K562 (cell line): ENCODE results near the gene IPPK. TPM values are rescaled to one million over a fixed set of nuclear protein-coding genes. Genes with fewer than 3 reads are reported as not detected.

ENCODE experiments used
- ATAC-seq: fragments of 200-7000 bp; cut with Tn5 transposase; 3 replicates; pipeline ENCODE4 v1.9.1; 2020; ENCODE audit warnings: moderate library complexity
- BruUV-seq: library from RNA; stranded (reverse); fragments of 400-500 nt; replicated peaks from 2 replicates; lab custom pipeline; 2021; lab: Mats Ljungman, UMichigan
- CTCF ChIA-PET: fragments of 300-600 bp; formaldehyde crosslinking; extraction: SDS; loops from one replicate; lab custom pipeline; 2021; ENCODE audit warnings: low intra/inter-chr PET ratio; lab: Yijun Ruan, JAX
- POLR2A ChIA-PET: fragments of 300-600, 350-650 bp; sonication (Branson Sonifier 250); formaldehyde crosslinking; extraction: SDS; loops from one replicate; lab custom pipeline; 2021; ENCODE audit warnings: antibody characterized with exemption, inconsistent platforms; lab: Yijun Ruan, JAX
- DNase-seq, 4 experiments: peaks; one replicate each; pipeline versions ENCODE4 v3.0.0 to v3.0.0-alpha.2; 2011 to 2018; ENCODE audit warnings: low spot score in 3 of 4, mixed read lengths in 3 of 4; ENCODE audit errors: extremely low read depth in 1 of 4
- FAIRE-seq: peaks from 2 replicates; lab custom pipeline; 2011; peaks lifted over from hg19 to GRCh38; lab: Jason Lieb, UNC
- H2AFZ ChIP-seq: 2 replicates; pipeline ENCODE4 v1.6.0; 2011; ENCODE audit warnings: low read depth, low read length, control low read depth, inconsistent platforms
- H3K27ac ChIP-seq: fragments of 200-600 bp; 3 replicates; pipeline ENCODE4 v1.8.0; 2011; ENCODE audit warnings: low read depth, mild to moderate bottlenecking, control low read depth, inconsistent platforms, low read length, moderate library complexity, mixed read lengths; ENCODE audit errors: extremely low read depth
- H3K27me3 ChIP-seq, 2 experiments: fragments of 300-600 bp in 1 of 2; 2 replicates in 1 of 2; 3 replicates in 1 of 2; pipeline versions ENCODE4 v1.6.0 to v1.8.0; 2011; ENCODE audit warnings: inconsistent platforms in 2 of 2, low read length in 2 of 2, mild to moderate bottlenecking in 1 of 2, mixed read lengths in 1 of 2, moderate library complexity in 1 of 2; ENCODE audit not compliant: control insufficient read depth in 2 of 2, insufficient read depth in 2 of 2
- H3K36me3 ChIP-seq: fragments of 300-600 bp; 3 replicates; pipeline ENCODE4 v1.8.0; 2011; ENCODE audit warnings: mild to moderate bottlenecking, low read length, inconsistent platforms; ENCODE audit not compliant: control insufficient read depth, insufficient read depth
- H3K4me1 ChIP-seq, 2 experiments: fragments of 200-600 bp in 1 of 2; replicated peaks in 1 of 2; 2 replicates in 1 of 2; 3 replicates in 1 of 2; pipeline versions ENCODE4 v1.5.1 to v1.8.0; 2011; ENCODE audit warnings: inconsistent platforms in 2 of 2, low read length in 2 of 2, mild to moderate bottlenecking in 1 of 2, mixed read lengths in 1 of 2, moderate library complexity in 1 of 2; ENCODE audit not compliant: control insufficient read depth in 2 of 2, insufficient read depth in 2 of 2
- H3K4me2 ChIP-seq: 2 replicates; pipeline ENCODE4 v1.6.1; 2011; ENCODE audit warnings: low read length, control low read depth, inconsistent platforms, mixed read lengths; ENCODE audit not compliant: insufficient read depth
- H3K4me3 ChIP-seq: fragments of 200-600 bp; sonication (generic), shearing (Covaris generic); 2 replicates; pipeline ENCODE4 v1.5.1; 2016; ENCODE audit warnings: control low read depth, inconsistent platforms
- H3K79me2 ChIP-seq: fragments of 200-600 bp; 3 replicates; pipeline ENCODE4 v1.8.0; 2011; ENCODE audit warnings: low read length, inconsistent platforms; ENCODE audit not compliant: control insufficient read depth, insufficient read depth
- H3K9ac ChIP-seq, 2 experiments: 2 replicates each; pipeline versions ENCODE4 v1.6.0 to v1.6.1; 2011; ENCODE audit warnings: low read depth in 2 of 2, low read length in 2 of 2, control low read depth in 1 of 2, inconsistent platforms in 1 of 2, mild to moderate bottlenecking in 1 of 2, mixed read lengths in 1 of 2; ENCODE audit not compliant: insufficient read depth in 1 of 2
- H3K9me1 ChIP-seq: one replicate; pipeline ENCODE4 v1.6.0; 2011; ENCODE audit warnings: inconsistent platforms, mild to moderate bottlenecking, low read length, moderate library complexity; ENCODE audit not compliant: control insufficient read depth, insufficient read depth
- H3K9me3 ChIP-seq: replicated peaks from 2 replicates; pipeline ENCODE4 v1.5.1; 2011; ENCODE audit warnings: low read depth, low read length, inconsistent platforms; ENCODE audit not compliant: control insufficient read depth, insufficient read depth
- H4K20me1 ChIP-seq: replicated peaks from 2 replicates; pipeline ENCODE4 v1.6.1; 2011; ENCODE audit warnings: low read length, inconsistent platforms, mixed read lengths; ENCODE audit not compliant: control insufficient read depth, insufficient read depth
- GTF2B ChIP-seq: IDR thresholded peaks from 2 replicates; pipeline ENCODE4 v1.6.1; 2011; ENCODE audit not compliant: insufficient read length; ENCODE audit errors: extremely low read depth
- HNRNPH1 ChIP-seq: fragments of 200-400 bp; formaldehyde crosslinking; optimal IDR thresholded peaks from 2 replicates; pipeline ENCODE3; 2017; ENCODE audit warnings: low read depth, mild to moderate bottlenecking, low read length, moderate library complexity
- KLF1 ChIP-seq: fragments of 450-650 bp; IDR thresholded peaks from 2 replicates; pipeline ENCODE4 v1.6.1; 2016; ENCODE audit warnings: missing genetic modification characterization, missing compliant biosample characterization
- POLR2AphosphoS5 ChIP-seq: IDR thresholded peaks from 2 replicates; pipeline ENCODE4 v1.6.1; 2011; ENCODE audit warnings: mild to moderate bottlenecking, low read depth, low read length, moderate library complexity; ENCODE audit not compliant: control insufficient read depth, insufficient read depth
- ZNF175 ChIP-seq: fragments of 200-800 bp; sonication (Bioruptor generic); IDR thresholded peaks from 2 replicates; pipeline ENCODE4 v1.6.1; 2016; ENCODE audit warnings: low read depth, mild to moderate bottlenecking, missing genetic modification characterization, missing compliant biosample characterization
- ZNF551 ChIP-seq: fragments of 250-450 bp; sonication (Bioruptor Pico); IDR thresholded peaks from 2 replicates; pipeline ENCODE4 v1.5.0; 2021; ENCODE audit warnings: mild to moderate bottlenecking, moderate library complexity
- ZNF717 ChIP-seq: fragments of 250-450 bp; sonication (Bioruptor Pico); IDR thresholded peaks from 2 replicates; pipeline ENCODE4 v1.5.0; 2021
- WGBS: fragments of 100-300 bp; shearing (Covaris generic); methylation state at CpG from one replicate; pipeline ENCODE4 v1.1.6; 2016; ENCODE audit warnings: low coverage, mixed read lengths; ENCODE audit not compliant: insufficient coverage; ENCODE audit errors: missing lambda C conversion rate; 5-methylcytosine and 5-hydroxymethylcytosine counted together
- in situ Hi-C: fragments of 300-500 bp; cut with MboI; formaldehyde crosslinking; loops from 4 replicates; pipeline ENCODE4 v1.15.0; 2018; ENCODE audit warnings: inconsistent platforms, mixed read lengths
- intact Hi-C: fragments of 100-400 bp; cut with micrococcal nuclease; formaldehyde crosslinking; loops from 2 replicates; pipeline ENCODE4 v1.14.2; 2022
- polyA plus RNA-seq, 8 experiments: library from polyadenylated mRNA; depleted of rRNA in 4 of 8; stranded (reverse) in 5 of 8; unstranded in 3 of 8; fragments of >200 nt; fragmentation: Nextera tagmentation in 2 of 8; fragmentation: Illumina TruSeq in 1 of 8; extraction: Ambion mirVana in 2 of 8; extraction: Trizol in 1 of 8; gene quantifications; 2 replicates each; pipeline versions ENCODE4 v1.2.1 to v1.2.3, GENCODE V29; 2011 to 2014; ENCODE audit warnings: inconsistent platforms in 1 of 8, missing spikeins in 1 of 8
- total RNA-seq, 7 experiments: library from RNA; depleted of rRNA in 6 of 7; stranded (reverse); fragments of >200 nt in 6 of 7; fragmentation: Illumina TruSeq in 2 of 7; extraction: Trizol in 2 of 7; gene quantifications; 2 replicates each; pipeline versions ENCODE4 v1.2.1 to v1.2.3, GENCODE V29; 2011 to 2021; ENCODE audit warnings: low replicate concordance in 1 of 7
- TF ChIP-seq, protein P1 (sequence below): fragments of 450-650 bp; IDR thresholded peaks from 2 replicates; pipeline ENCODE4 v1.6.1; 2016

IPPK gene
- total and polyA plus RNA-seq, 9 of the 15 experiments (the other 6 are each of a cell fraction or from before 2014, with no cell fraction given) = 3.1 to 22.2 (median 11.2) TPM

DNA sequence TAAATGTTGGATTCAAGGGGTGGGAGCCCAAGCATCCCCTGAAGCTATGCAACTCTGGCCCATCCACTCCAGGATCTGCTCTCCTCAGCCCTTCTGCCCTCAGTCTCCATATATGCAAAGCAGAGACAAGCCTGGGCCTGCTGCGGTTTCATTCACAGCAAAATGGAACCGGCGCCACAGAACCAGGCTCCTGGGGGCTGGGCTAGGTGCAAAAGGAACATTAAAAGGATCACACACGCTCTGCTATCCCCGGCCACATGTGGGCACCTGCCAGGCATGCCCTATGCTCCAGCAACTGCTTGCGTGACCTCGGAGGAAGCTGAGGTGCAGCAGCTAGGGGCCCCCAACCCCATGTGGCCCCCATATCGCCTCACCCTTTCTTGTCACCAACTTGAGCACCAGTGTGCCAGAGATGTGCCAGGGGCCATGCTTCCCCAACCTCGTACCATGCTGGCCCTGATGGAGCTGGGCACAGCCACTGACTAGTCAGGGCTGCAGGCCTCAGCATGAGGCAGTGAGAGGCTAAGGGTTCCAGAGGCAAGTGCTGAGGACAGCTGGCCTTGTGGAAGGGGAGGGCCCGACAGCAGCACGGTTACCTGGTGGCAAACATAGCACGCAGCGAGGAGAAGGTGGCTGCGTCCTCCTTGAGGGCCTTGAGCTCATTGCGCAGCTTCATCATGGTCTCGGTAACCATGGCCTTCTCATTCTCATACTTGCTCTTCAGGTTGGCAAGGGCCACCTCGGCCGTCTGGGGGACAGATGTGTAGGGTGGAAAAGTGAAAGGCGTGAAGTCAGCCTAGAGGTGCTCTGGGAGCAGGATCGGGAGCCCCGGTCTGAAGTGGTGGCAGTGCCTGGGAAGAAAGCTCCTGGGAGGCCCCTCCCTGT, 47.5 kb upstream of the IPPK start:
- Histone ChIP-seq H3K4me2 (no peak overlapping the region), H3K36me3 (peaks cover 98% of the 10 kb centered on the region; the same call in 2 of the 3 replicates), H3K79me2 (no peaks in the 10 kb centered on the region; the same call in 2 of the 3 replicates), H3K9ac (0 out of 4 replicates have a peak overlapping the region, but pooled peaks of 1 of the 2 experiments have one; percentile 38), H3K9me3 (no peaks in the 10 kb centered on the region), H4K20me1 (peaks cover 19% of the 10 kb centered on the region), H3K4me1 (peaks cover 8 to 19% of the 10 kb centered on the region in 2 experiments), H3K27ac (no peak overlapping the region), H3K4me3 (no peak overlapping the region), H3K9me1 (no peaks in the 10 kb centered on the region), H2AFZ (no peak overlapping the region), H3K27me3 (no peaks in the 10 kb centered on the region)
- ChIA-PET POLR2A (interaction anchor here (0.6 to 0.8 kb wide), 2 partner anchors 13 to 40 kb away, joined by 3 read pairs; no protein-coding TSS in a partner anchor), CTCF (interaction anchor here (0.7 to 2.9 kb wide), 2 partner anchors 73 to 417 kb away, joined by 3 to 26 read pairs; no protein-coding TSS in a partner anchor)
- in situ Hi-C loops = loop anchor here (10.0 kb wide), 1 partner anchor 67 kb away; no protein-coding TSS in a partner anchor
- intact Hi-C loops = no loop called here
- DNase-seq (no peak), FAIRE-seq (no peak), ATAC-seq (no peak)
- 90% methylated on average over 18 of the region's 21 CpGs for WGBS
- no TSS peak for BruUV-seq
- TF ChIP-seq KLF1 (tag) (no peak), ZNF551 (CRISPR knock-in tag) (no peak), ZNF175 (no peak), ZNF717 (CRISPR knock-in tag) (no peak), POLR2AphosphoS5 (no peak), HNRNPH1 (no peak), GTF2B (no peak)
- TF ChIP-seq, protein P1, sequence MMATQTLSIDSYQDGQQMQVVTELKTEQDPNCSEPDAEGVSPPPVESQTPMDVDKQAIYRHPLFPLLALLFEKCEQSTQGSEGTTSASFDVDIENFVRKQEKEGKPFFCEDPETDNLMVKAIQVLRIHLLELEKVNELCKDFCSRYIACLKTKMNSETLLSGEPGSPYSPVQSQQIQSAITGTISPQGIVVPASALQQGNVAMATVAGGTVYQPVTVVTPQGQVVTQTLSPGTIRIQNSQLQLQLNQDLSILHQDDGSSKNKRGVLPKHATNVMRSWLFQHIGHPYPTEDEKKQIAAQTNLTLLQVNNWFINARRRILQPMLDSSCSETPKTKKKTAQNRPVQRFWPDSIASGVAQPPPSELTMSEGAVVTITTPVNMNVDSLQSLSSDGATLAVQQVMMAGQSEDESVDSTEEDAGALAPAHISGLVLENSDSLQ = no peak
- TF ChIP-seq, all 486 proteins: peak for 0
